C4-2B (cell line): ENCODE measurements around the gene TUG1.

ENCODE experiments used
- H3K27ac ChIP-seq: fragments of 450-650 bp; 2 replicates; pipeline ENCODE4 v1.5.1; 2017
- CTCF ChIP-seq: fragments of 450-650 bp; conservative IDR thresholded peaks from 2 replicates; pipeline ENCODE4 v1.5.1; 2017; ENCODE audit warnings: mild to moderate bottlenecking
- ZFX ChIP-seq: fragments of 450-650 bp; IDR thresholded peaks from 2 replicates; pipeline ENCODE4 v1.6.1; 2017

TUG1 gene

DNA sequence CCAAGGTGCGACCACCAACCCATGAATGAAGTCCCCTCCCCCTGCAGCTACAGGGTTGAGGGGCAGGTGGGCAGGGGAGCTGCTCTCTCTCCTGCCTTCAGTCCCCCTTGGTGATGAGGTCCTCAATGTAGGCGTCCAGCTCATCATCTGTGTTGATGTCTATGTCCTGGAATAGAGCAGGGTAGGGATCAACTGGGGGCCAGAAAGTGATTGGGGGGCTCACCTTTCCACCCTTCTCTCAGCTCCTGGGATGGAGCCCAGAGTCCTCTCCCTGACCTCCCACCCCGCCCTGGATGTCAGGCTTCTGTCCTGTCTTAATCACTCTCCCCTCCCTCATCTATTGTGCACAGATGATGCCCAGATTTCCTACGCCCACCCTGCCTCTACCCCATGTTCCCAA lies 42.4 kb upstream of the TUG1 start:
- TF ChIP-seq ZFX = no peak
- no peak for TF ChIP-seq CTCF
- no peak overlapping the region for H3K27ac ChIP-seq

DNA sequence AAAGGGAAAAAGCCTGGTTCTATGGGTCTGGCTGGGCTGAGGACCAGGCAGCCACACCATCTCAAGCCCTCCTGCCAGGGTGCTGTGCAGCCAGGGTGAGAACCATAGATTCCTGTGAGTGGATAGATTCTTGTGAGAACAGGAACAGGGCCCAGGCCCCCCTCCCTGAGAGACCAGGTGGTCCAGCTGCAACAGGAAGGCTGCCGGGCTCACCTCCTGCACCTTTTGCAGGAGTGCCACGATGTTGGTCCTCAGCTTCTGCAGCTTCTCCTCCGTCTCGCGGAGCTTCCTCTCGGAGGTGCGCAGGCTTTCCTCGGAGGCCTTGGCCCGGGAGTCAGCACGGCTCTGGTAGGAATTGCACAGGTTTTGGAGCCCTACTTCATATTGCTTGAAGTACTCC lies 41.3 kb upstream of the TUG1 start:
- TF ChIP-seq ZFX (no peak), CTCF (no peak)
- no peak overlapping the region for H3K27ac ChIP-seq

DNA sequence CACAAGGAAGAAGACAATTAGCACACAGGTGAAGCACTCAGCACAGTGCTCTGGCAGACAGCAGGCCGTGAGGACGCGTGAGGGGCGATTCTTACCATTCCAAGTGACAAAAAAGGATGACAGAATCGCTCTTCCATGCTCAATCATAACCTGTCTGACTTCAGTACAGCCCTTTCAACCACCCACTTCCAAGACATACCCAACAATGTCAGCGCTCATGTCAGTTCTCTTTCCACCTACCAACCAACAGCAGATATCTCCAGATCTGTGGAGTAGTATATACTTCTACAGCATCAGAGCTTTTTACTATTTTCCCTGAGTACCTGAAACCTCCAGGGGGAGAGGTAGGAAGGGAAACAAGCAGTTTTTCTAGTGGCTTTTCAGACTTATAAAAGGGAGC lies 40.7 kb upstream of the TUG1 start:
- TF ChIP-seq CTCF (no peak), ZFX (no peak)
- no peak overlapping the region for H3K27ac ChIP-seq

DNA sequence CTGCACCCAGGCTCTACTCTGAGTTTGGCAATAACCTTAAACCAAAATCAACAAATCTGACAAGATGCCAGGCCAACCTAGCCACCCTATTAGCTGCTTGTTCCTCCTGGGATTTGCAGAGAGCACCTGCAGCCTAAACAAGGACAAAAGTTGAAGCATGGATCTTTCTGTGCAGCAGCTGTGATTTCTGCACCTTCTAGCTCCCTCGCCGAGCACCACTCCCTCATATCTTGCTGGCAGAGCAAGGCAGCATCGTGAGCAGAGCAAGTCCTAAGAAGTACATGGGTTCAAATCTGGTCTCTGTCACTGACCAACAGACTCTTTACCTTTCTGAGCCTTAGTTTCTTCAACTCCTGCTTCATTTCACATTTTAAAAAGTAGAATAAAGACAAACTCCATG lies 38.8 kb upstream of the TUG1 start:
- no peak for TF ChIP-seq ZFX
- TF ChIP-seq CTCF = no peak
- no peak overlapping the region for H3K27ac ChIP-seq

DNA sequence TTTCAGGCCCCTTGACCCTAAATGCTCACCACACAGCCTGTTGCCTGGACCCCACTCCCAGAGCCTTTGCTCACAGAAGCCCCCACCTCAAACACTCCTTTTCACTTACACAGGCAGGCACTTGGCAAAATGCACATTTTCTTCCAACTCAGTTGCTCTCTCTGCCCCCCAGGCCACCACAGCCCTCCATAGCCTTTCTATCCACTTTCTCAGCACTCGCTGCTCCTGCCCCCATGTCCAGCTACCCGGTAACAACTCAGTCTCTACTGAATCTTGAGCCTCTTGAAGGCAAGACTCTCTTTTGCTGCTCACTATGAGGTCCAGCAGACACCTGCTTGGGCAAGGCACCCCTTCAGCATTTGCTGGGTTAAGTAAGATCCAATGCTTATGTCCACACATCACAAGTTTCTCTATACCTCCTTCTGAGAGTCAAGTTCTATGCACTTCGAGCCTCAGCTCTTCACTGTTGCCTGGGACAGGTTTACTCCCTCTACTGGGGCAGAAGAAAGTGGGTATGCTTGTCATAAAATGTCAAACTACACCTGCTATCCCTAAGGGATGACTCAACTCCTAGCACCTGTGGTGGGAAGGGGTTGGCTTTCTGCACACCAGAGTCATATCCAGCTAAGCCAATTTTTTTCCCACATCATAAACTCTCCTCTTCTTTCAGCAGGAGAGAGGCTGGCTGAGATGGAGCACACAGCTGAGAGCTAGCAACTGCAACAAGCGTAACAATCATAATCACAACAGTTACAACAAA lies 37.3 kb upstream of the TUG1 start:
- H3K27ac ChIP-seq = no peak overlapping the region

GRCh38 chr22:30932661-30933060 lies 36.4 kb upstream of the TUG1 start:
- TF ChIP-seq ZFX = no peak
- TF ChIP-seq CTCF = no peak
- no peak overlapping the region for H3K27ac ChIP-seq

More for the DNA sequence above, 37.3 kb upstream of the TUG1 start:
- no peak for TF ChIP-seq ZFX
- TF ChIP-seq CTCF = no peak

DNA sequence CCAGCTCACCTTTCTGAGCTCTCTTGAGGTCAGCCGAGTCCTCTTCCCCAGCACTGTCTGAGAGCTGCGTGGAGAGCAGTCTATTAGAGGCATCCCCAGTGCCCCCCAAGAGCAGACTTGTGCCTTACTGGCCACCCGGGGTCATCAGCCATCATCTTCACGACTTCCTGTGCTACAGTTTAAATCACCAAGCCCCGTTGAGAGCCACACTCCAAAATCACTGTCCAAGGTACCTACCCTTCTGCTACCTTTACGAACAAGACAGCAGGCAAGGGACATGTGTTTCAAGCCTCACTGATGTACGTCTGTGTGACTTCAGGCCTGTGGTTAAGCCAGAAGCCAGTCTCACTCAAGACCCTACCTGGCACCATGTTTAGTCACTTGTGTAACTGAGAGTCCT lies 35.6 kb upstream of the TUG1 start:
- TF ChIP-seq CTCF = no peak
- no peak for TF ChIP-seq ZFX
- H3K27ac ChIP-seq = no peak overlapping the region
